SH-SY5Y (cell line): ENCODE data around the gene TBC1D17.

Experiments used
- GATA2 ChIP-seq: IDR thresholded peaks from 2 replicates; pipeline ENCODE4 v1.6.1; 2011; ENCODE audit warnings: mild to moderate bottlenecking, low read depth, low read length
- GATA3 ChIP-seq: IDR thresholded peaks from 2 replicates; pipeline ENCODE4 v1.6.1; 2011; ENCODE audit warnings: low read depth, mild to moderate bottlenecking, low read length, moderate library complexity

GRCh38 chr19:49929611-49930482, 52.3 kb downstream of the TBC1D17 start:
- TF ChIP-seq GATA2, result no peak
- no peak for TF ChIP-seq GATA3
